ENCODE results near the gene PSAT1.

DNA sequence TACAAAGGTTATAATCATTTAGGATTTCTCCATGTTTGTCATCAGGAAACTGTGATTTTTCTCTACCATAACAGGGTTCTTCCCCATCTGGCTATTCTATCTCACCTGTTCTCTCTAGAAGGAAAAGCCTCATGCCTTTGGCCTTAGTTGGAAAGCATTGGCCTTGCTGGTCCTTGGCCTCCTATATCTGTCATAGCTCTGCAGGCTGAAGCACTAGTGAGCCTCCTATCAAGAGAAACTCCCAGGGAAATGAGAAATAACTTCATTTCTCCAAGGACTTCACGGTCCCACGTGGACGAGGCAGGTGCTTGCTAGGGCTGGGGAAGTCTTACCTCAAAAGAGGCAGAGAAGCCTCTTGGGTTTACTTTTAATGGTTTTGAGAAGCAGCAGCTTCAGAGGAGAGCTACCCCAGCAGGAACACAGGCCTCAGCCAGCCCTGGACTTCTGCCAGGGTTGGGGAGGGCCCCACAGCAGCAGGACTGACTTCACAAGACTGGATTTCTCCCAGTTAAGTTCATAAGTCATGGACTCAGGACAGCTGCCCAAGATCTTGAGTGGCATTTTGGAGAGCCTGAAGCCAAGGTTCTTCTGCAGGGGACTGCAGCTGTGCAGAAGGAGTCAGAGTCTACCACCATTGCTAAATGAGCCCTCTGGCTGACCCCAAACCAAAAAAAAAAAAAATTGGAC, 15.8 kb upstream of the PSAT1 start:
- TF ChIP-seq, protein P1, sequence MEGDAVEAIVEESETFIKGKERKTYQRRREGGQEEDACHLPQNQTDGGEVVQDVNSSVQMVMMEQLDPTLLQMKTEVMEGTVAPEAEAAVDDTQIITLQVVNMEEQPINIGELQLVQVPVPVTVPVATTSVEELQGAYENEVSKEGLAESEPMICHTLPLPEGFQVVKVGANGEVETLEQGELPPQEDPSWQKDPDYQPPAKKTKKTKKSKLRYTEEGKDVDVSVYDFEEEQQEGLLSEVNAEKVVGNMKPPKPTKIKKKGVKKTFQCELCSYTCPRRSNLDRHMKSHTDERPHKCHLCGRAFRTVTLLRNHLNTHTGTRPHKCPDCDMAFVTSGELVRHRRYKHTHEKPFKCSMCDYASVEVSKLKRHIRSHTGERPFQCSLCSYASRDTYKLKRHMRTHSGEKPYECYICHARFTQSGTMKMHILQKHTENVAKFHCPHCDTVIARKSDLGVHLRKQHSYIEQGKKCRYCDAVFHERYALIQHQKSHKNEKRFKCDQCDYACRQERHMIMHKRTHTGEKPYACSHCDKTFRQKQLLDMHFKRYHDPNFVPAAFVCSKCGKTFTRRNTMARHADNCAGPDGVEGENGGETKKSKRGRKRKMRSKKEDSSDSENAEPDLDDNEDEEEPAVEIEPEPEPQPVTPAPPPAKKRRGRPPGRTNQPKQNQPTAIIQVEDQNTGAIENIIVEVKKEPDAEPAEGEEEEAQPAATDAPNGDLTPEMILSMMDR (conservative IDR thresholded peaks at IDR 0.05; ENCODE audit: low read length) = no peak
- no peak for TF ChIP-seq EZH2phosphoT487 (IDR thresholded peaks at IDR 0.05; ENCODE audit: borderline replicate concordance)
